MM.1S (cell line): Measurements from ENCODE around the gene TRPV5.

ENCODE experiments used
- DNase-seq: peaks from one replicate; pipeline ENCODE4 v3.0.0-alpha.2; 2015
- H2AFZ ChIP-seq: fragments of 300-600 bp; sonication (generic); 2 replicates; pipeline ENCODE4 v1.6.0; 2016; ENCODE audit warnings: antibody characterized with exemption, low read length
- H3F3A ChIP-seq: fragments of 300-600 bp; sonication (generic); 2 replicates; pipeline ENCODE4 v1.6.1; 2016; ENCODE audit warnings: mild to moderate bottlenecking, antibody characterized with exemption, low read length, moderate library complexity, mixed read lengths; ENCODE audit not compliant: insufficient read depth
- H3K27ac ChIP-seq: fragments of 300-600 bp; sonication (generic); 2 replicates; pipeline ENCODE4 v1.5.1; 2016; ENCODE audit warnings: mild to moderate bottlenecking, low read length
- H3K27me3 ChIP-seq: fragments of 300-600 bp; sonication (generic); replicated peaks from 2 replicates; pipeline ENCODE4 v1.6.0; 2016; ENCODE audit warnings: low read length; ENCODE audit not compliant: insufficient read depth
- H3K36me3 ChIP-seq: fragments of 300-600 bp; sonication (generic); replicated peaks from 2 replicates; pipeline ENCODE4 v1.6.1; 2016; ENCODE audit warnings: mild to moderate bottlenecking, low read length, mixed read lengths; ENCODE audit not compliant: insufficient read depth
- H3K4me1 ChIP-seq: fragments of 300-600 bp; sonication (generic); 2 replicates; pipeline ENCODE4 v1.6.1; 2016; ENCODE audit warnings: low read length, mixed read lengths
- H3K4me2 ChIP-seq: fragments of 300-600 bp; sonication (generic); 2 replicates; pipeline ENCODE4 v1.6.0; 2016; ENCODE audit warnings: low read depth, low read length
- H3K4me3 ChIP-seq: fragments of 300-600 bp; sonication (generic); 2 replicates; pipeline ENCODE4 v1.5.1; 2016; ENCODE audit warnings: low read length, mixed read lengths
- H3K79me2 ChIP-seq: fragments of 300-600 bp; sonication (generic); 2 replicates; pipeline ENCODE4 v1.6.1; 2016; ENCODE audit warnings: mixed run types, low read length, mixed read lengths
- H3K9ac ChIP-seq: fragments of 300-600 bp; sonication (generic); 2 replicates; pipeline ENCODE4 v1.6.1; 2016; ENCODE audit warnings: low read length, mixed read lengths
- H3K9me2 ChIP-seq: fragments of 300-600 bp; sonication (generic); replicated peaks from 2 replicates; pipeline ENCODE4 v1.6.1; 2016; ENCODE audit warnings: mild to moderate bottlenecking, low read length, mixed read lengths; ENCODE audit not compliant: insufficient read depth
- H3K9me3 ChIP-seq: fragments of 300-600 bp; sonication (generic); replicated peaks from 2 replicates; pipeline ENCODE4 v1.6.1; 2016; ENCODE audit warnings: mild to moderate bottlenecking, low read length, mixed read lengths; ENCODE audit not compliant: insufficient read depth
- H4K20me1 ChIP-seq: fragments of 300-600 bp; sonication (generic); 2 replicates; pipeline ENCODE4 v1.6.1; 2016; ENCODE audit warnings: mild to moderate bottlenecking, low read length, moderate library complexity, mixed read lengths; ENCODE audit not compliant: insufficient read depth
- EZH2 ChIP-seq: fragments of 300-600 bp; sonication (generic); optimal IDR thresholded peaks from 2 replicates; pipeline ENCODE3; 2017; ENCODE audit warnings: low read depth, mild to moderate bottlenecking, antibody characterized with exemption, low read length, mixed read lengths
- EZH2phosphoT487 ChIP-seq: fragments of 300-600 bp; sonication (generic); IDR thresholded peaks from 2 replicates; pipeline ENCODE4 v1.6.1; 2018; ENCODE audit warnings: antibody characterized with exemption, low read length
- TF ChIP-seq, protein P1 (sequence below): fragments of 300-600 bp; sonication (generic); IDR thresholded peaks from 2 replicates; pipeline ENCODE4 v1.5.1; 2016; ENCODE audit warnings: antibody characterized with exemption, low read length, mixed read lengths

Gene TRPV5

DNA sequence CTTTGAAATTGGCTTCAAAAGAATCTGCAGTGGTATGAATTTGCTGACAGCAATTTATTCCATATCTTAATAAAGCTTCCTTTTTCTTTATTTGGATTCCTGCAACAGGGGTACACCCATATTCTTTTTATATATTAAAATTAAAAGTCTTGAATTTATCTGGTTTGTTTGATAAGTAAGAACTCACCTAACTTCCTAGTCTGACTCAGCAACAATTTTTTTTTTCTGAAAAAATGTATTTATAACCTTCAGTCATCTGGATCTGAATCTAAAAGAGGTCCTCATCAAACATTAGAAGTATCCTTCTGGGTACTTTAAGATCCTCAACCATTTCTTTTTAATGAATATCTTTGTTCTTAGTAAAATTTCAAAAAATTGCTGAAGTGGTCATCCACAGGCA, 74.1 kb downstream of the TRPV5 start:
- TF ChIP-seq, protein P1, sequence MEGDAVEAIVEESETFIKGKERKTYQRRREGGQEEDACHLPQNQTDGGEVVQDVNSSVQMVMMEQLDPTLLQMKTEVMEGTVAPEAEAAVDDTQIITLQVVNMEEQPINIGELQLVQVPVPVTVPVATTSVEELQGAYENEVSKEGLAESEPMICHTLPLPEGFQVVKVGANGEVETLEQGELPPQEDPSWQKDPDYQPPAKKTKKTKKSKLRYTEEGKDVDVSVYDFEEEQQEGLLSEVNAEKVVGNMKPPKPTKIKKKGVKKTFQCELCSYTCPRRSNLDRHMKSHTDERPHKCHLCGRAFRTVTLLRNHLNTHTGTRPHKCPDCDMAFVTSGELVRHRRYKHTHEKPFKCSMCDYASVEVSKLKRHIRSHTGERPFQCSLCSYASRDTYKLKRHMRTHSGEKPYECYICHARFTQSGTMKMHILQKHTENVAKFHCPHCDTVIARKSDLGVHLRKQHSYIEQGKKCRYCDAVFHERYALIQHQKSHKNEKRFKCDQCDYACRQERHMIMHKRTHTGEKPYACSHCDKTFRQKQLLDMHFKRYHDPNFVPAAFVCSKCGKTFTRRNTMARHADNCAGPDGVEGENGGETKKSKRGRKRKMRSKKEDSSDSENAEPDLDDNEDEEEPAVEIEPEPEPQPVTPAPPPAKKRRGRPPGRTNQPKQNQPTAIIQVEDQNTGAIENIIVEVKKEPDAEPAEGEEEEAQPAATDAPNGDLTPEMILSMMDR, result no peak
- TF ChIP-seq EZH2 (no peak), EZH2phosphoT487 (no peak)
- Histone ChIP-seq H3K9me3 (no peaks in the 10 kb centered on the region), H3K79me2 (no peaks in the 10 kb centered on the region), H3K4me2 (no peak overlapping the region), H3K36me3 (no peaks in the 10 kb centered on the region), H3K9me2 (no peaks in the 10 kb centered on the region), H3K27ac (no peak overlapping the region), H2AFZ (no peak overlapping the region), H3K9ac (no peak overlapping the region), H3F3A (no peaks in the 10 kb centered on the region), H3K4me1 (no peaks in the 10 kb centered on the region), H3K4me3 (no peak overlapping the region), H3K27me3 (peaks cover 23% of the 10 kb centered on the region), H4K20me1 (no peaks in the 10 kb centered on the region)
- no peak for DNase-seq
